ENCODE results near the gene POC1B.

- TF ChIP-seq FOXP2 (optimal IDR thresholded peaks at IDR 0.05; ENCODE audit: control extremely low read depth, extremely low read length, insufficient read depth) (no peak), EZH2 (IDR thresholded peaks at IDR 0.05) (no peak)
Observed at GRCh38 chr12:89494411-89495231, 31.2 kb downstream of the POC1B start.
